ENCODE data around the gene ZNF599.
"Not testable (repeated sequence)": the region's sequence is repeated elsewhere in the genome, so short reads cannot be mapped to it uniquely, and the experiment has no call there.

ZNF599 gene

DNA sequence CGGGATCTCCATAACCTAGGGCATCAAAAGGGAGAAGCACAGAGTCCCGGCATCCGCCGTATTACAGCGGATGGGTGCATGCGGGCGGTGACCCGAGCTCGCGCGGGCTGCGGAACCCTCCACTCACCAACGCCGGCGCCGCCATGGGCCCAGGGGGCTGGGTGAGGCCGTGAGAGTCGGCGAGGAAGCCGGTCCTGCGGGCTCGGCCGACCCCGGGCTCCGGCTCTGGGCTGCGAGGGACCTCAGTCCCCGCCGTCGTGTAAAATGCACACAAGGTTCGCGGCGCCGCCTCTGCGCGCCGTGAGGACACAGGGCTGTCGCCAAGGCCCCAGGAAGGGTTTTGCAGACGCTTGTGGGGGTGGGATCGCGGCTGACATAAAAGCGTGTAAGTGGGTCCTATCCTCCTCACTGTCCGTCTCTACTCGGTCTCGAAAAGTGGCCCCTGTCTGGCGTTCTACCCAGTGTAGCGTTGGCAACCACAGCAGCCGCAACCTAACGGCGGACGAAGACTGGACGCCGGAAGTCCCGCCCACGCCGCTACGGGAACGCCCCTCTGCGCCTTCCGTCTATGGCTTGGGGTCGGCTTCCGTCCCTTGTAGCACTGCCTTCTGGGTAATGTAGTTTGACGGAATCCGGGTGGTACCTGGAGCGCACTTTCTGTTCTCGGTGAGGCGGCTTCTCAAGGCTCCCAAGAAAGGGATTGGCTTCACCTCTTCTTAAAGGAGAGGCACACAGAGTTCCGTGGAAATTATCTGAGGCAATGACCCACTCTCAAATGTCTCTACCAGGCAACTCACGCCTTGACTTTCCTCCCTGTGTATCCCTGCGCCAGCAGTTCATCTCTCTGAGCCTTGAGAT is at the start of gene ZNF599:
Gene ZNF599 (minus strand): TSS at position 519 of the 858 bp plus-strand sequence. CDS start 374 bp downstream, at position 145.
- DNase-seq = peak; percentile 86 to 88

DNA sequence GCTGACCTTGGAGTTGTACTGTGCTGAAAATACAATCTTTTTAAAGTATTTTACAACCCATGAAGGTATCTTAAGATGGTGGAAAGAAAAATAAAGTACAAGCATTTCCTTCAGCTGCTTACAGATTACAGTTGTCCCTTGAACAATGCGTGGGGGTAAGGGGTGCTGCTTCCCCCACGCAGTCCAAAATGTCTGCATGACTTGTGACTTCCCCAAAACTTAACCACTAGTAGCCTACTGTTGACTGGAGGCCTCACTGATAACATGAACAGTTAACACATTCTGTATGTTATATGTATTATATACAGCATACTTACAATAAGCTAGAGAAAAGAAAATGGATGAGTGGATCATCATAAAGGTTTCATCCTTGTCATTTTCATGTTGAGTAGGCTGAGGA is 45.3 kb upstream of the ZNF599 start:
- DNase-seq = no peak

DNA sequence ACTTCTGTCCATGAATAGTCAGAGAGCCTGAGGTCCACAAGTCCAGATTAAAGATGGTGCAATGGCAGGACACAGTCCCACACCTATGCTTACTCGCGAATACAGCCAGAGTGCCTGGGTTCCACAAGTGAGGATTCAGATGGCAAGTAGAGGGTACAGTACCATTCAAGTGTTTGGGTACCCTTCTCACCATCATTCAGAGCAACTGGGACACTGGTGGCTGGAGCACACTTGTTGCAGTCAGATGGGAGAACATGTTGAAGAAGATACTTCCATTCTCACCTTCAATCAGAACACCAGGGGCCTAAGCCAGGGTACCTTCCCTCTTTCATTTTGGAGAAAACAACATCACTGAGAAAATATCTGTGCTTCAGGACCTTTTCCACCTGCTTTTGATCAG is 43.7 kb upstream of the ZNF599 start:
- no peak for DNase-seq

DNA sequence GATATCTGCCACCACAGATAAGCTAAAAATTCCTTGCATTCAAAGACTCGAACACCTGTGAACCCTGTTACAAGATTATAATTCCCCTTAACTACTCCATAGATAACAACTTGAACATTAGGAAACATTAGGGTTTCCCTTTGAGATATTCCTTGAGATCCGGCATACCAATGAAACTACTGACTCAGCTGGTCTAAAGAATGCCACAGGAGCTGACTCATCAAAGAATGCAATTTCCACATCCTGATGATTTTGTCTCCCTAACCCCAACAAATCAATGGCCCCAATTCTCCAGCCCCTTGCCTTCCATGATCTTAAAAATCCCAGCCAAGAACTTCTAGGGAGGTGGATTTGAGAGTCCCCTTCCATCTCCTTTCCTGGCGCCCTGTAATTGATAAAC is 35.6 kb upstream of the ZNF599 start:
- no peak for DNase-seq

DNA sequence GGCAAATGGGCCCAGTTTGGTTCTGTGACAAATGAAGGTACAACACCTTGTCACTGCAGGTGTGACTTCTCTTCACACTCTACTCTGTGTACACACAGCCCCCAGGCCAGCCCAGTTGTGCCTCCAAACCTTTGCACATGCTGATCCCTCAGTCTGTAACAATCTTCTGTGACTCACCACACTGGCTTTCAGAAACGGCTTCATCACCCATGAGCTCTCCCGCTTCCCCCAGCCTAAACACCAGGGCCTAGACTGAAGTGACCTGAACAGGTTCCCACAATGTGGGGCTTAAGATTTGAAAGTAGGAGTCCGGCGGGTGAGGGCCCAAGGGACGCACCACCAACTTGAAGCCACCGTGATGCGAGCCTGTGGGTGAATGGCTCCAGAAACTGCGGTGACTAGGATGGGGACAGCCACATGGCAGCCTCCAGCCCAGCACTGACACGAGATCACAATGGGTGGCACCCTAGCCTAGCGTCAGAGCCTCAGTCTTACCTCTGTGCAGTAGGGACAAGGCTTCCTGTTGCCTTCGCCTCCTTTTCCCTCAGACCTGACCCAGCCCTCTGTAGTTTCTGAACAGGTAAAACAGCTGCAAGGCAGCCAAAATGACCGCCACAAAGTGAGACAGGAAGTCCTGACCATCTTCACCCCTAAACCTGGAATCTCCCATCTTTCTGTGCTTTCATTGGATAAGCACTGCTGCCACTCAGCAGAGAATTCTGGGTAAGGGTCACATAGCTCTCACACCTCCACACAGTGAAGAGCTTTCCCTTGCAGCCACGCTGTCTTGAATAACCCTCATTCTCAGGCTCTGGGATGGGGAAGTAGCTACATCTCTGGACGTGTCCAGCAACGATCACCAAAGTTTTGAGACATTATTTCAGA is 34.2 kb upstream of the ZNF599 start:
- DNase-seq = no peak

DNA sequence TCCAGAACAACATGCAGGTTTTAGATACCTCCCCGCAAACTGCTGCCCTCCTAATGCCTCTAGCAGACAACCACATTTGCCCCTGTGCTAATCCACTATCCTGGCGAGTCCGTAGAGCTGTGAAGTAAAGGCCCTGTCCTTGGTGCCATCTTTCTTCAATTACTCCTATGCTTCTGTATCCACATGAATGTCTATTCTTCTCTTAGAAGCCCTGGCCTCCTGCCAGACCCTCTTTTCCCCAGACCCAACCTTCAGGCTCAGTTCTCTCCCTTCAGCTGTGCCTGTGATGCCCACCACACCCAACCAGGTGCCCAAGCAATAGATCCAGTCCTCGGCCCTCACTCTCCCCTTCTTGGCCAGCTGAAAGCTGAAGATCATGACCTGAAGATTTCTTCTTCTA is 31.1 kb upstream of the ZNF599 start:
- no peak for DNase-seq

DNA sequence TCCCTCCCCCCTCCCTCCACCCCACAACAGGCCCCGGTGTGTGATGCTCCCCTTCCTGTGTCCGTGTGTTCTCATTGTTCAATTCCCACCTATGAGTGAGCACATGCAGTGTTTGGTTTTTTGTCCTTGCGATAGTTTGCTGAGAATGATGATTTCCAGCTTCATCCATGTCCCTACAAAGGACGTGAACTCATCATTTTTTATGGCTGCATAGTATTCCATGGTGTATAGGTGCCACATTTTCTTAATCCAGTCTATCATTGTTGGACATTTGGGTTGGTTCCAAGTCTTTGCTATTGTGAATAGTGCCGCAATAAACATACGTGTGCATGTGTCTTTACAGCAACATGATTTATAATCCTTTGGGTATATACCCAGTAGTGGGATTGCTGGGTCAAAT is 23.9 kb upstream of the ZNF599 start:
- DNase-seq = not testable (repeated sequence)

DNA sequence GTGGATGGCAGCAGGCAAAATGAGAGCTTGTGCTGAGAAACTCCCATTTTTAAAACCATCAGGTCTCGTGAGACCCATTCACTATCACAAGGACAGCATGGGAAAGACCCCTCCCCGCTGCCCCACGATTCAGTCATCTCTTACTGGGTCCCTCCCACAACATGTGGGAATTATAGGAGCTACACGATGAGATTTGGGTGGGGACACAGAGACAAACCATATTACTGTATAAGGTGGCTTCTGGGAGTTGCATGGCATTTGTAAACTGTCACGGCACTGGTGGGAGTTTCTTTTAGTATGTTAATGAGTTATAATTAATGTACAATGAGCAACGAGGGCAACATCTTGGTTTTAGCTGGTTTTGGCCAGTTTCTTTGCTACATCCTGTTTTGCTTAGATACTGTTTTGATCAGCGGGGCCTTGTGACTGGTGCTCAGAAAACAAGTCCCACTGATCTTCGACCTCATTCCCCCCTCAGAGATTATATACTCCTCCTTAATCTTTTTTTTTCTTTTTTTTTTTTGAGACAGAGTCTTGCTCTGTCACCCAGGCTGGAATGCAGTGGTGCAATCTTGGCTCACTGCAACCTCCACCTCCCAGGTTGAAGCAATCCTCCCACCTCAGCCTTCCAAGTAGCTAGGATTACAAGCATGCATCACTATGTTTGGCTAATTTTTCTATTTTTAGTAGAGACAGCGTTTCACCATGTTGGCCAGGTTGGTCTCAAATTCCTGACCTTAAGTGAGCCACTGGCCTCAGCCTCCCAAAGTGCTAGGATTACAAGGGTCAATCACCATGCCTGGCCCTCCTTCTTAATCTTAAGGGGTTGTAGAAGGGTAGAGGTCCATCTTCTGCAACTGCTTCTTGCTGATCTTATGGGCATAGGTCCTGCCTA is 21.3 kb upstream of the ZNF599 start:
- DNase-seq = no peak

DNA sequence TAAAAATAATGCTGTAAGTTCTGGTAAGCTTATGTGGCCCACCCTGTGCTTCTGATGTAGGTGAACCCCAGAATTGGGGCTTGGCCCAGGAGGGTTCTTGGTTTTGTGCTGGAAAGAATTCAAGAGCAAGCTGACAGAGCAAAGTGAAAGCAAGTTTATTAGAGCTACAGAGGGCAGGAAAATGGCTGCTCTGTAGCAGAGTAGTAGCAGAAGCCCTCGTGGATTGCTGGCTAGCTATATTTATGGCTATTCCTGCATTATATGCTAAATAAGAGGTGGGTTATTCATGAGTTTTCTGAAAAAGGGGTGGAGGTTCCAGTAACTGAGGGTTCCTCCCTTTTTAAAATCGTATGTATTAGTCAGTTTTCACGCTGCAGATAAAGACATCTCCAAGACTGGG is 20.6 kb upstream of the ZNF599 start:
- DNase-seq = no peak

DNA sequence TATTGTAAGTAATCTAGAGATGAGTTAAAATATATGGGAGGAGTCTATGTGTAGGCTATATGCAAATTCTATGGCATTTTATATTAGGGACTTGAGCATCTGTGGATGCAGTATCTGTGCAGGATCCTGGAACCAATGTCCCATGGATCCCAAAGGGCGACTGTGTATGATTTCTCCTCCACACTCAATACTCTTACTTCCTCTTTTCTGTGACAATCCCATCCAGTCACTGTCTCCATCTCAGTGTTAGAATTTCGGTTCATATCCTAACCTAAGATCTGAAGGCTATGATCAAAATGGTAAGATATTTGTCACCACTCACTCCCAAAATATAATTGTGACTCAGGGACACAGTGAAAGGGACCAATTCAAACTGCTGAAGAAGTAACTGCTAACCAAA is 15.1 kb upstream of the ZNF599 start:
- no peak for DNase-seq

DNA sequence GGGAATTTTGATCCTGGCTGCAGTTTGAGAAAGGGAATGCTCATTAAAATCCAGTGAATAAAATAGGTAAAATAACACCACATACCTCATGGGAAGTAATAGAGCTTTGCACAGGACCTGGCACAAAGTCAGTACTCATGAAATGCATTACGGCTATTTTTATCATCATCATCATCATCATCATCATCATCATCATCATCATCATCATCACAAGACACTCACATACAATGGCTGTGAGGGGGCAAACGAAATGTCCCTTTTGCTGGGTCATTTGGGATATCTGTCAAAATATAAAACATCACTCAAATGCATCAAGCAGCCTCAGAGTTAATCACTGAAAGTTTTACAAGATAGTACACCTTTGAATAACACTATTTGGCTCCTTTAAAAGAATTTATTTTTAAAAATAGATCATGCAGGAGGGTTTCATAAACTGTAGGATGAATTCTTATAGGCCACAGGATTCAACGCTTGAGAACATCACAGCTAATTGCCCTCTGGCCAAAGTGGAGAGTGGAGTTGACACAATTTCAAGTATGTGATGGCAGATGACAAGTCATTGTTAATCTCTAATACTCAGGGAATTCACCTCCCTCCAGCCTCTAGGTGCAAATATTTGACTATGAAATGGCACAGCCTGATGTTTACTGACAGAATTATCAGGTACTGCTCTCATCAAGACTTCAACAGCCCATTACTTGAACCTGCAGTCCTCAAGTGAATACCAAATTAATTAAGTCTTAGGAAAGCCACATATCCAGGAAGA is 14.2 kb upstream of the ZNF599 start:
- no peak for DNase-seq

DNA sequence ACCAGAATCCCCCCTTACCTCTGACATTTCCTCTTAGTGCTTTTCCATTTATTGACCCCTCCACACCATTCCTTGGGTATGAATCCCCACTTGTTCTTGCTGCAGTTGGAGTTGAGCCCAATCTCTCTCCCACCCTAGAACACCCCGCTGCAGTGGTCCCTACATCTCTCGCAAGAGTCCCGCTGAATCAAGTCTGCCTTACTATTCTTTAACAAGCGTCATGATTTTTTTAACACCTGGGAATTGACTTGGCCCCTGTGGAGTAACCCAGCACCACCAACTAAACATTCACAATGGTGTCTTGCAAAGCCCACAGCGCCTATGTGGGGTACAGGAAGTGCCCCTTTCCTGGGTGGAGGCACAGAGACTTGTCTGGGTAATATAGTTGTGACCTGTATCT is 13.2 kb upstream of the ZNF599 start:
- no peak for DNase-seq

DNA sequence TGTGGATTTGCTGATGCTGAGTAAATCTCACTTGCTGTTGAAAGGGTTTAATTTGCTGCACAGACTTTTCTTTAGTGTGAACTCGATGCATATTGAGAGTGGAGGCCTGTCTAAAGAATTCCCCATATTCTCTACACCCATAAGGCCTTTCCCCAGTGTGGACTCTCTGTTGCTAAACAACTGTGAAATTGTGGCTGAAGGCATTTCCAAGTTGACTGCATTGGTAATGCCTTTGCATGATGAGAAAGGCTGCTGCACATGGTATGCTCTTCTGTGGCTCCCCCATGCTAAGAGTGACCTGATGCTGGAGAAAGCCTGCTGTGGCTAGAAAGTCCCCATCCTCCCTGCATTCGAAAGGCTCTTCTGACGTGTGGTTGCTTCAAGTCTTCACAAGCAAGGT is 6.6 kb upstream of the ZNF599 start:
- DNase-seq = no peak

DNA sequence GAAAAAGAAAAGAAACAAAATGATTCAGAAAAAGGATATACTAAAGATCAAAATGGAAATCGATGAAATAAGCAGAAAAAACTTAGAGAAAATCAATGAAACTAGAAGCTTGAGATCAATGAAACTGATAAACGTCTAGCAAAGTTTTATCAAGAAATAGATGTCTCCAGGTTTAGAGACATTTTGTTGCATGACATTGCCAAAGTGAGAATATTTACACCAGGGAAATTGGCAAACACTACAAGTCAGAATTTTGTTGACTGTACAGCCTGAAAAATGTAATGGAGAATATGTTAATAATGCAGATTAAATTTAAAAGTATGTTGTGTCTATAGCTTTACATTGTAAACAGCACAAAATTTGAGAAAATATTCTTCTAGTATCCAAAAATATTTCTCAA is 5.3 kb upstream of the ZNF599 start:
- DNase-seq = no peak

DNA sequence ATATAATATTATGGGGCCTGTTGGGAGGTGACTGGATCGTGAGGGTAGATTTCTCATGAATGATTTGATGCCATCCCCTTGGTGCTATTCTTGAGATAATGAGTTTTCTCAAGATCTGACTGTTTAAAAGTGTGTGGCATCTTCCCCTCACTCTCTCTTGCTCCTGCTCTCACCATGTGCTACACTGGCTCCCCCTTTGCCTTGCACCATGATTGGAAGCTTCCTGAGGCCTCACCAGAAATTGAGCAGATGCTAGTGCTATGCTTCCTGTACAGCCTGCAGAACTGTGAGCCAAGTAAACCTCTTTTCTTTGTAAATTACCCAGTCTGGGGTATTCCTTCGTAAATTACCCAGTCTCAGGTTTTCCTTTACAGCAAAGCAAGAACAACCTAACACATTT is 1.8 kb upstream of the ZNF599 start:
- no peak for DNase-seq

DNA sequence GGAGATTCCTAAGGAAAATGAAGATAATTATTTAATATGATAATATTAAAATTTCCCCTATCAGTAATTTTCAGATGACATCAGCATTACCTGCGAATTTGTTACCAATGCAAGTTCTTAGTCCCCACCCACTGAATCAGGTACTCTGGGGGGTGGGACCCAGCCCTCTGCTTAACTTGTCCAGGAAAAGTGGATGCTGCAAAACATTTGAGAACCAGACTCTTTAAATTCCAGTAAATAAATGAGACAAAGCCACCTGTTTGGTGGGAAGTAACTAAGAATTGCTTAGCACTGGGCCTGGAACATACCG is 495 bp upstream of the ZNF599 start:
- no peak for DNase-seq

DNA sequence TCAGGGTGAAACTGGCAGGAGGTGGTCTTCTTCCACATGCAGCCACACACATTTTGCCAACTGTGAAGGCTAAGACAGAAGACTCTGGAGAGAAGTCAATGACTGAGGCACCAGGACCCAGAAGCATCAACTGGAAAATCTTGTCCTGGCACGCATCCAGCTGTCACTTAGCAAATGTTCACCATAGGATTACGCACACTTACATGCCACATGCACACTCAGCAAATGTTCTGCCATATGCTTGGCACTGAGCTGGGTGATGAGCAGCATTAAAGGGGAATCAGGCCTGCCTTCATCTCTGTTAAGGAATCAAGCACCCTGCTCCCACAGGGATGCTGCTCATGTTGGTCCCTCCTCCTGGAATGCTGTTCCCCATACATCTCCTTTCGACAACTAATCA is 5.1 kb downstream of the ZNF599 start:
- no peak for DNase-seq

DNA sequence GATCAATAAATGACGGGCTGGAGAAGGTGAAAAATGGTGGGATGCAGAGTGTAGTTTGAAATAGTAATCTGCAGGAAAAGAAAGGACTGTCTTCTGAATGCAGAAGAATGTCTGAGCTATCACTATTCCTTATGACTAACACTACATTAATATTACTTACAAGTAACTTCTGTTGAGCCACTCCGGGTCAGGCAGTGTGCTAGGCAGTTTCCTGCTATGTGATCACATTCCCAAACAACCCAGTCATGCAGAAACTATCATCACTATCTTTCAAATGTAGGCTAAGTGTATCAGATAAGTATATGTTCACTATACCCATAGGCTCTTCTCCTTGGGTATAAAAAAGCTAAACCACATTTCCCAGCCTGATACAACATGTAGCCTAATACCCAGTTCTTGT is 6.6 kb downstream of the ZNF599 start:
- DNase-seq = no peak

DNA sequence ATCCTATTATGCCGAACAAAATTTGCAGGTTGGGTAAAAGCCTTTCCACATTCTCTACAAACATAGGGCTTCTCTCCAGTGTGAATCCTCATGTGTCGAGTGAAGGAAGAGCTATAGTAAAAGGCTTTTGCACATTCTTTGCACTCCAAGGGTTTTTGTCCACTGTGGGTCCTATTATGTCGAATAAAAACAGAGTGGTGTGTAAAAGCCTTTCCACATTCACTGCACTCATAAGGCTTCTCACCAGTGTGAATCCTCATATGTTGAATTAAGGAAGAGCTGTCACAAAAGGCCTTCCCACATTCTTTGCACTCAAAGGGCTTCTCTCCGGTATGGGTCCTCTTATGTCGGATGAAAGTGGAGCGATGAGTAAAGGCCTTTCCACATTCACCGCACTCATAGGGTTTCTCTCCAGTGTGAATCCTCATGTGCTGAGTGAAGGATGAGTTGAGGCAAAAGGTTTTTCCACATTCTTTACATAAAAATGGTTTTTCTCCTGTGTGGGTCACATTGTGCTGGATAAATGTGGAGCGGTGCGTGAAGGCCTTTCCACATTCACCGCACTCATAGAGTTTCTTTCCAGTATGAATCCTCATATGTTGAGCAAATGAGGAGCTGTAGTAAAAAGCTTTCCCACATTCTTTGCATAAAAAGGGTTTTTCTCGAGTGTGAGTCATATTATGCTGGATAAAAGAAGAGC is 13.6 kb downstream of the ZNF599 start:
- DNase-seq = no peak

DNA sequence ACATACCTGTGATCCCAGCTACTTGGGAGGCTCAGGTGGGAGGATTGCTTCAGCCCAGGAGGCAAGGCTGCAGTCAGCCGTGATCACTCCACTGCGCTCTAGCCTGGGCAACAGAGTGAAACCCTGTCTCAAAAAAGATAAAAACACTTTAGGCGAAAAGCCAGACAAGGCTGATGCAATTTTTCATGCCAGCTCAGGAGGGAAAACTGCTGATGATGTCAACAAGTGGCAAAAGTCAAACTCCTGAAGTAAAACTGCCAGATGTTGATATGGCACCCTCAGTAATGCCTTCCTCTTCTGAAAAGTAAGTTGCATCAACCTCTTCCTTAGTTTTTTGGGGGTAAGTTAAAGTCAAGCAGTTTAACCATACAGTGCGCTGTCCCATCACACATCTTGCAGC is 15.6 kb downstream of the ZNF599 start:
- no peak for DNase-seq

DNA sequence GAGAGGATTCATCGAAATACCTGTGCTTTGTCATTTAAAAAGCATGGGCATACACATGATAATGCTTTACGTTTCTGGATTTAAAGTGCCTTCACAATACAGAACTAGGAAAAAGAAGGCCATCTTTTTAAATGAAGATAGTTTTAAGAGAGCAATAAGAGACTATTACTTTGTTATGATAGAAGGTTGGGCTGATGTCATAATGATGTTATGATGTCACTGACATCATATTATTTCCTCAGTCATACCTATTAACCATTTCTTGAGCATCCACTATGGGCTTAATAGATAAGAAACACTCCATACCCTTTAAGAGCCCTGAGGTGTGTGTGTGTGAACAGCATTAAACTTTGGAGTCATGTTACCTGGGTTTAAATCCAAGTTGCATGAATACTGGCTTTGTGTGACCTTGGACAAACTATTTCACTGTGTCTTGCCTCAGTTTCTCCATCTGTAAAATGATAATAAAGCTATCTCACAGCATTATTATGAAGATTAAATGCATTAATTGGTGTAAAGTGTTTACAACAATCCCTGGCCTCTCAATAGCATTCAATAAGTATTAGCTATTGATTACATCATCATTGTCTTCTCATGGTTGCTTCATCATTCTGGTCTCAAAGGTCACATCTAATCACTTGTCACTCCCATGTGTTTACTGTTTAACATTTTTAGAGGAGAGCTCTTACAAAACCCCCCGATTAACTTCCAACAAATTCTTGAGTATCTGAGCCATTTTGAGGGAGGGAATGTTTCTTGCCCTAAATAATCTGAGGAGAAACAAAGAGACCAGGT is 27.9 kb downstream of the ZNF599 start:
- DNase-seq = no peak

Measured in activated CD4-positive, alpha-beta T cell treated with anti-CD3 and anti-CD28 coated beads for 4 hours (primary cell).